HepG2 (cell line): ENCODE data around the gene ITPR1. TPM values are rescaled to one million over a fixed set of nuclear protein-coding genes. Genes with fewer than 3 reads are reported as not detected.

Experiments used
- AHR ChIP-seq: IDR thresholded peaks from 2 replicates; pipeline ENCODE4 v1.6.1; 2018; ENCODE audit warnings: missing genetic modification reagents, missing compliant biosample characterization
- HOMEZ ChIP-seq: IDR thresholded peaks from 2 replicates; pipeline ENCODE4 v1.6.1; 2016; ENCODE audit warnings: low read depth
- KAT7 ChIP-seq: IDR thresholded peaks from 2 replicates; pipeline ENCODE4 v1.6.1; 2018; ENCODE audit warnings: borderline replicate concordance, missing compliant biosample characterization
- KAT8 ChIP-seq: IDR thresholded peaks from 2 replicates; pipeline ENCODE4 v1.6.1; 2016; ENCODE audit warnings: missing genetic modification reagents, missing compliant biosample characterization
- MTA1 ChIP-seq: sonication (generic); formaldehyde crosslinking; IDR thresholded peaks from 2 replicates; pipeline ENCODE4 v1.4.0; 2020; ENCODE audit warnings: missing genetic modification reagents, mild to moderate bottlenecking, borderline replicate concordance
- NFKB2 ChIP-seq: sonication (generic); formaldehyde crosslinking; IDR thresholded peaks from 2 replicates; pipeline ENCODE4 v1.4.0; 2020; ENCODE audit warnings: missing genetic modification reagents, borderline replicate concordance
- PHF5A ChIP-seq: IDR thresholded peaks from one replicate; pipeline ENCODE4 v1.6.1; 2018; ENCODE audit warnings: low read depth, missing genetic modification reagents; ENCODE audit not compliant: unreplicated experiment
- SMARCC2 ChIP-seq: fragments of 450-650 bp; IDR thresholded peaks from 2 replicates; pipeline ENCODE4 v1.6.1; 2017; ENCODE audit warnings: antibody characterized with exemption, mild to moderate bottlenecking
- ZNF639 ChIP-seq: conservative IDR thresholded peaks from 2 replicates; pipeline ENCODE4 v1.6.1; 2018; ENCODE audit warnings: missing genetic modification reagents
- ZNF883 ChIP-seq: sonication (generic); formaldehyde crosslinking; IDR thresholded peaks from 2 replicates; pipeline ENCODE4 v1.5.1; 2020; ENCODE audit warnings: mild to moderate bottlenecking, missing genetic modification reagents; ENCODE audit errors: not compliant biosample characterization
- polyA plus RNA-seq, 8 experiments: library from polyadenylated mRNA; depleted of rRNA in 3 of 8; stranded (reverse) in 7 of 8; unstranded in 1 of 8; fragments of >200 nt; fragmentation: Illumina TruSeq in 4 of 8; extraction: Trizol in 4 of 8; gene quantifications; 2 replicates each; pipeline versions ENCODE4 v1.2.1 to v1.2.3, GENCODE V29; 2011 to 2016; ENCODE audit warnings: low read depth in 4 of 8, missing spikeins in 1 of 8, mixed read lengths in 1 of 8; ENCODE audit not compliant: insufficient read depth in 1 of 8
- total RNA-seq, 5 experiments: library from RNA; depleted of rRNA; stranded (reverse); fragments of >200 nt; fragmentation: Illumina TruSeq; extraction: Trizol; gene quantifications; 2 replicates each; pipeline ENCODE4 v1.2.3, GENCODE V29; 2016; ENCODE audit warnings: low read depth in 1 of 5
- TF ChIP-seq, protein P1 (sequence below): sonication (generic); formaldehyde crosslinking; conservative IDR thresholded peaks from 2 replicates; pipeline ENCODE4 v1.8.0; 2022; ENCODE audit warnings: missing genetic modification reagents
- TF ChIP-seq, protein P2 (sequence below): sonication (generic); formaldehyde crosslinking; IDR thresholded peaks from 2 replicates; pipeline ENCODE4 v1.4.0; 2020; ENCODE audit warnings: mild to moderate bottlenecking, missing genetic modification reagents
- TF ChIP-seq, protein P3 (sequence below): sonication (generic); formaldehyde crosslinking; IDR thresholded peaks from 2 replicates; pipeline ENCODE4 v1.8.1; 2023; ENCODE audit warnings: mild to moderate bottlenecking, moderate library complexity, missing genetic modification reagents
- TF ChIP-seq, protein P4 (sequence below): sonication (generic); formaldehyde crosslinking; IDR thresholded peaks from 2 replicates; pipeline ENCODE4 v1.4.0; 2020; ENCODE audit warnings: mild to moderate bottlenecking, missing genetic modification reagents

The ITPR1 gene
- total and polyA plus RNA-seq, 2 of the 13 experiments (the other 11 are each of a cell fraction or from before 2014, with no cell fraction given): 10.0 to 11.4 TPM

DNA sequence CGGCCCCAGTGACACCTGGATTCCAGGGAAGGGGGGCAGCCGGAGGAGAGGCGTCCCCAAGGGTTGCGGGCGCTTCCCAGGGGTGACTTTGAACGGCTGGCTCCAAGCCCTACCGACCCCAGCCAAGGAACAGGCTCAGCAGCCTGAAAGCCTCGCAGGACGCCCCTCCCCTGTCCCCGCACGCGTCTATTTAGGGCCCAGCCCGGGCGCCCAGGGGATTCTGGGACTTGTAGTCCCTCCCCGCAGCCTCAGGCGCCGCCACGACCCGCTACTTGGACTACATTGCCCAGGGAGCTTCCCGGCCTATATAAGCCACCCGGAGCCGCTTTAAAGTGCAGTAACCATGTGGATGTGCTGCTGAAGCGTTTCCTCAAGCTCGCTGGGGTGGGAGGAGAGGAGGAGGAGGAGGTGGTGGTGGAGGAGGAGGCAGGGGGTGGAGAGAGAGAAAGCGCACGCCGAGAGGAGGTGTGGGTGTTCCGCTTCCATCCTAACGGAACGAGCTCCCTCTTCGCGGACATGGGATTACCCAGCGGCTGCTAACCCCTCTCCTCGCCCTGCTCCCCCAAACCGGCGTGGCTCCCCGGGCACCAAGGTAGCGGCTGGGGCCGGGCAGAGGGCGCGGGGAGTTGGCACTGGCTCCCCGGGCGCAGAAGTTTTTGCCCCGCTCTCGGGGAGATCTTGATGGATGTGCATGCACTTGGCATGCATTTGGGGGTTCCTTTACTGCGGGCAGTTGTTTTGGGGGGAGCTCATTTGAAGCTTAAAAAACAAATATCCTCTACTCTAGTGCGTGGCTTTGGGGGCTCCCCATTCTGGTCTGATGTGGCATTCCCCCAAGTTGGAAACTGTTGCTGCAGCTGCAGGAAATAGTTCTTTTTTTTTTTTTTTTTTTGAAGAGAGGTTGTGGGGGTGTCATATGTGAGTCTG, at the start of gene ITPR1 (continued):
- TF ChIP-seq, protein P1, sequence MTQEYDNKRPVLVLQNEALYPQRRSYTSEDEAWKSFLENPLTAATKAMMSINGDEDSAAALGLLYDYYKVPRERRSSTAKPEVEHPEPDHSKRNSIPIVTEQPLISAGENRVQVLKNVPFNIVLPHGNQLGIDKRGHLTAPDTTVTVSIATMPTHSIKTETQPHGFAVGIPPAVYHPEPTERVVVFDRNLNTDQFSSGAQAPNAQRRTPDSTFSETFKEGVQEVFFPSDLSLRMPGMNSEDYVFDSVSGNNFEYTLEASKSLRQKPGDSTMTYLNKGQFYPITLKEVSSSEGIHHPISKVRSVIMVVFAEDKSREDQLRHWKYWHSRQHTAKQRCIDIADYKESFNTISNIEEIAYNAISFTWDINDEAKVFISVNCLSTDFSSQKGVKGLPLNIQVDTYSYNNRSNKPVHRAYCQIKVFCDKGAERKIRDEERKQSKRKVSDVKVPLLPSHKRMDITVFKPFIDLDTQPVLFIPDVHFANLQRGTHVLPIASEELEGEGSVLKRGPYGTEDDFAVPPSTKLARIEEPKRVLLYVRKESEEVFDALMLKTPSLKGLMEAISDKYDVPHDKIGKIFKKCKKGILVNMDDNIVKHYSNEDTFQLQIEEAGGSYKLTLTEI (CRISPR knock-in tag): no peak
- TF ChIP-seq ZNF639 (CRISPR knock-in tag): no peak
- TF ChIP-seq MTA1 (CRISPR knock-in tag): peak; percentile 69; the same call in 1 of the 2 replicates
- TF ChIP-seq KAT7 (CRISPR knock-in tag): peak; percentile 36; the same call in 1 of the 2 replicates
- no peak; the same call in 1 of the 2 replicates for TF ChIP-seq HOMEZ (CRISPR knock-in tag)
- TF ChIP-seq KAT8 (CRISPR knock-in tag): peak; percentile 45
- TF ChIP-seq, protein P2, sequence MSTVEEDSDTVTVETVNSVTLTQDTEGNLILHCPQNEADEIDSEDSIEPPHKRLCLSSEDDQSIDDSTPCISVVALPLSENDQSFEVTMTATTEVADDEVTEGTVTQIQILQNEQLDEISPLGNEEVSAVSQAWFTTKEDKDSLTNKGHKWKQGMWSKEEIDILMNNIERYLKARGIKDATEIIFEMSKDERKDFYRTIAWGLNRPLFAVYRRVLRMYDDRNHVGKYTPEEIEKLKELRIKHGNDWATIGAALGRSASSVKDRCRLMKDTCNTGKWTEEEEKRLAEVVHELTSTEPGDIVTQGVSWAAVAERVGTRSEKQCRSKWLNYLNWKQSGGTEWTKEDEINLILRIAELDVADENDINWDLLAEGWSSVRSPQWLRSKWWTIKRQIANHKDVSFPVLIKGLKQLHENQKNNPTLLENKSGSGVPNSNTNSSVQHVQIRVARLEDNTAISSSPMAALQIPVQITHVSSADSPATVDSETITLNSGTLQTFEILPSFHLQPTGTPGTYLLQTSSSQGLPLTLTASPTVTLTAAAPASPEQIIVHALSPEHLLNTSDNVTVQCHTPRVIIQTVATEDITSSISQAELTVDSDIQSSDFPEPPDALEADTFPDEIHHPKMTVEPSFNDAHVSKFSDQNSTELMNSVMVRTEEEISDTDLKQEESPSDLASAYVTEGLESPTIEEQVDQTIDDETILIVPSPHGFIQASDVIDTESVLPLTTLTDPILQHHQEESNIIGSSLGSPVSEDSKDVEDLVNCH (CRISPR knock-in tag): no peak
- TF ChIP-seq SMARCC2: no peak
- TF ChIP-seq NFKB2 (CRISPR knock-in tag): 0 out of 2 replicates have a peak, but pooled peaks have one; percentile 14
- peak; percentile 80 for TF ChIP-seq ZNF883 (CRISPR knock-in tag)
- TF ChIP-seq PHF5A: peak; percentile 71
- TF ChIP-seq, protein P3, sequence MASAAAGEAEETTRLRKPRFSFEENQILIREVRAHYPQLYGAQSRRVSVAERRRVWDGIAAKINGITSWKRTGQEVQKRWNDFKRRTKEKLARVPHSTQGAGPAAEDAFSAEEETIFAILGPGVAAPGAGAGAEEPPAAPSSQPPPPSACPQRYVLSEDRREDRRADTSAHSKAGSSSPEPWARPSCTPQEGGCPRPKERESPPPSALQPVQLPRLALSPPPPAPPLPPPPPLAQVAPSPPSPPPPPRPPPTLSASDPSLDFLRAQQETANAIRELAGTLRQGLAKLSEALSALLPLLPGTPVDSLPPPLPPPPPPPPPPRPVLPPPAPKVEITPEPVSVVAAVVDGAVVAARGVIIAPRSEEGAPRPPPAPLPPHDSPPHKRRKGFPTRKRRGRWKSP (CRISPR knock-in tag): peak; percentile 40; the same call in 1 of the 2 replicates
- peak; percentile 49; the same call in 1 of the 2 replicates for TF ChIP-seq AHR (CRISPR knock-in tag)
- TF ChIP-seq, protein P4, sequence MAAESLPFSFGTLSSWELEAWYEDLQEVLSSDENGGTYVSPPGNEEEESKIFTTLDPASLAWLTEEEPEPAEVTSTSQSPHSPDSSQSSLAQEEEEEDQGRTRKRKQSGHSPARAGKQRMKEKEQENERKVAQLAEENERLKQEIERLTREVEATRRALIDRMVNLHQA (CRISPR knock-in tag): no peak
